ENCODE measurements around the gene DZANK1. TPM values are rescaled to one million over a fixed set of nuclear protein-coding genes. Genes with fewer than 3 reads are reported as not detected.

Gene DZANK1
- total and polyA plus RNA-seq, 2 experiments from 2014 or later, result 7.9 to 8.3 TPM

DNA sequence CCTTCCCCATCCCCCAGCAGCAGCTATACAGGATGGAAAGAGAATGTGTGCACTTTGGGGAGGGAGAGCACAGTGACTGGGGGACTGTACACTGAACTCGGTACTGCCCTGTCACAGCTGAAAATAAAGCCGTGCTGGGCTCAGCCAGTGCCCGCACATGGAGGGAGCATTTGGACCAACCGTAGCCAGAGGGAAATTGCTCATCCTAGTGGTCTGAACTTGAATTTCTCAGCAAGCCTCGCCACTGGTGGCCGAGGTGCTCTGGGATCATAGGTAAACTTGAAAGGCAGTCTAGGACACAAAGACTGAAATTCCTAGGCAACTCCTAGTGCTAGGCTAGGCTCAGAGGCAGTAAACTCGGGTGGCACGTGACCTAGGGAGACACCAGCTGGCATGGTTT lies 61.0 kb downstream of the DZANK1 start:
- H3K4me3 Mint-ChIP-seq, result no peak overlapping the region
- TF ChIP-seq CTCF (conservative IDR thresholded peaks at IDR 0.05; ENCODE audit: low read depth in 2 of 2) (peak; percentile 24 to 37; a peak in 2 of 4 replicates), ZNF114 (CRISPR knock-in tag; IDR thresholded peaks at IDR 0.05) (no peak)
- Histone ChIP-seq H3K27me3 (ENCODE audit: insufficient read depth) (no peaks in the 10 kb centered on the region), H3K4me1 (ENCODE audit: insufficient read depth) (no peaks in the 10 kb centered on the region), H3K9me2 (ENCODE audit: insufficient read depth) (no peaks in the 10 kb centered on the region), H4K20me1 (replicated peaks; ENCODE audit: insufficient read depth) (no peaks in the 10 kb centered on the region), H3K4me3 (no peak overlapping the region), H3F3A (replicated peaks; ENCODE audit: low read depth) (no peaks in the 10 kb centered on the region), H2AFZ (no peak overlapping the region), H3K79me2 (replicated peaks; ENCODE audit: insufficient read depth) (no peaks in the 10 kb centered on the region), H3K4me2 (no peak overlapping the region), H3K36me3 (ENCODE audit: insufficient read depth) (no peaks in the 10 kb centered on the region), H3K27ac (ENCODE audit: low read depth) (0 out of 2 replicates have a peak overlapping the region, but pooled peaks have one; percentile 14)
- peaks cover 2% of the 10 kb centered on the region for H3K27me3 Mint-ChIP-seq (ENCODE audit: insufficient read depth, low read depth, poor library complexity)
- H3K27ac Mint-ChIP-seq, result peak overlapping the region; percentile 31; the same call in 1 of the 2 replicates
- peak; percentile 94 for ATAC-seq
- H3K36me3 Mint-ChIP-seq (ENCODE audit: low read depth), result peaks cover 32% of the 10 kb centered on the region
- H3K9me3 Mint-ChIP-seq, result peaks cover 2% of the 10 kb centered on the region; the same call in 1 of the 3 replicates
- H3K4me1 Mint-ChIP-seq, result peaks cover 5% of the 10 kb centered on the region
- DNase-seq (ENCODE audit: low spot score), result peak; percentile 70

DNA sequence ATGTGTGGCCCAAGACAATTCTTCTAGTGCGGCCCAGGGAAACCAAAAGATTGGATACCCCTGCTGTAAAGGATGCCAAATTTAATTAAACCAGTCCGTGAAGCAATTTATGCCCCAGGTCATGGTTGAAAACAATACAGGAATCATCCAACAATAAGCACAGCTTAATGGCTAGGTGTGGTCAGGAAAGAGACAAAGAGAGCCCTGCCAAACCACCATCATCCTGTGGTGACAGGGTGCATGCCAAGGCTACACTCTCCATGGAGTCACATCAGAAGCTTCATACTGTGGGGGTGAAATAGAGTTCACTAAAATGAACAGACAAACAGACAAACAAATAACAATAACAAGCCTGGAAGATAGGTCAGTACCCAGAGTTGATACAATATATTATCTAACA lies 62.7 kb downstream of the DZANK1 start:
- no peak overlapping the region for H3K27ac Mint-ChIP-seq
- H3K79me2 ChIP-seq (replicated peaks; ENCODE audit: insufficient read depth), result no peaks in the 10 kb centered on the region
- H3K4me2 ChIP-seq, result no peak overlapping the region
- H3K4me1 ChIP-seq (ENCODE audit: insufficient read depth), result no peaks in the 10 kb centered on the region
- peaks cover 2% of the 10 kb centered on the region; the same call in 1 of the 3 replicates for H3K9me3 Mint-ChIP-seq
- H3K4me3 Mint-ChIP-seq, result no peak overlapping the region
- no peak overlapping the region for H3K27ac ChIP-seq (ENCODE audit: low read depth)
- no peaks in the 10 kb centered on the region for H4K20me1 ChIP-seq (replicated peaks; ENCODE audit: insufficient read depth)
- H3K36me3 Mint-ChIP-seq (ENCODE audit: low read depth), result peaks cover 38% of the 10 kb centered on the region
- H3K4me3 ChIP-seq, result no peak overlapping the region
- no peaks in the 10 kb centered on the region for H3K36me3 ChIP-seq (ENCODE audit: insufficient read depth)
- no peak overlapping the region for H2AFZ ChIP-seq
- H3K4me1 Mint-ChIP-seq, result peaks cover 3% of the 10 kb centered on the region; the same call in 1 of the 3 replicates
- H3K27me3 Mint-ChIP-seq (ENCODE audit: insufficient read depth, low read depth, poor library complexity), result no peaks in the 10 kb centered on the region
- H3F3A ChIP-seq (replicated peaks; ENCODE audit: low read depth), result no peaks in the 10 kb centered on the region
- no peak for TF ChIP-seq NANOG (IDR thresholded peaks at IDR 0.05; ENCODE audit: borderline replicate concordance)
- no peak for TF ChIP-seq EZH2phosphoT487 (IDR thresholded peaks at IDR 0.05; ENCODE audit: unreplicated experiment)
- no peak for TF ChIP-seq ETS1 (IDR thresholded peaks at IDR 0.05)
- TF ChIP-seq STAT1 (IDR thresholded peaks at IDR 0.05; ENCODE audit: unreplicated experiment), result no peak
- TF ChIP-seq, protein P1, sequence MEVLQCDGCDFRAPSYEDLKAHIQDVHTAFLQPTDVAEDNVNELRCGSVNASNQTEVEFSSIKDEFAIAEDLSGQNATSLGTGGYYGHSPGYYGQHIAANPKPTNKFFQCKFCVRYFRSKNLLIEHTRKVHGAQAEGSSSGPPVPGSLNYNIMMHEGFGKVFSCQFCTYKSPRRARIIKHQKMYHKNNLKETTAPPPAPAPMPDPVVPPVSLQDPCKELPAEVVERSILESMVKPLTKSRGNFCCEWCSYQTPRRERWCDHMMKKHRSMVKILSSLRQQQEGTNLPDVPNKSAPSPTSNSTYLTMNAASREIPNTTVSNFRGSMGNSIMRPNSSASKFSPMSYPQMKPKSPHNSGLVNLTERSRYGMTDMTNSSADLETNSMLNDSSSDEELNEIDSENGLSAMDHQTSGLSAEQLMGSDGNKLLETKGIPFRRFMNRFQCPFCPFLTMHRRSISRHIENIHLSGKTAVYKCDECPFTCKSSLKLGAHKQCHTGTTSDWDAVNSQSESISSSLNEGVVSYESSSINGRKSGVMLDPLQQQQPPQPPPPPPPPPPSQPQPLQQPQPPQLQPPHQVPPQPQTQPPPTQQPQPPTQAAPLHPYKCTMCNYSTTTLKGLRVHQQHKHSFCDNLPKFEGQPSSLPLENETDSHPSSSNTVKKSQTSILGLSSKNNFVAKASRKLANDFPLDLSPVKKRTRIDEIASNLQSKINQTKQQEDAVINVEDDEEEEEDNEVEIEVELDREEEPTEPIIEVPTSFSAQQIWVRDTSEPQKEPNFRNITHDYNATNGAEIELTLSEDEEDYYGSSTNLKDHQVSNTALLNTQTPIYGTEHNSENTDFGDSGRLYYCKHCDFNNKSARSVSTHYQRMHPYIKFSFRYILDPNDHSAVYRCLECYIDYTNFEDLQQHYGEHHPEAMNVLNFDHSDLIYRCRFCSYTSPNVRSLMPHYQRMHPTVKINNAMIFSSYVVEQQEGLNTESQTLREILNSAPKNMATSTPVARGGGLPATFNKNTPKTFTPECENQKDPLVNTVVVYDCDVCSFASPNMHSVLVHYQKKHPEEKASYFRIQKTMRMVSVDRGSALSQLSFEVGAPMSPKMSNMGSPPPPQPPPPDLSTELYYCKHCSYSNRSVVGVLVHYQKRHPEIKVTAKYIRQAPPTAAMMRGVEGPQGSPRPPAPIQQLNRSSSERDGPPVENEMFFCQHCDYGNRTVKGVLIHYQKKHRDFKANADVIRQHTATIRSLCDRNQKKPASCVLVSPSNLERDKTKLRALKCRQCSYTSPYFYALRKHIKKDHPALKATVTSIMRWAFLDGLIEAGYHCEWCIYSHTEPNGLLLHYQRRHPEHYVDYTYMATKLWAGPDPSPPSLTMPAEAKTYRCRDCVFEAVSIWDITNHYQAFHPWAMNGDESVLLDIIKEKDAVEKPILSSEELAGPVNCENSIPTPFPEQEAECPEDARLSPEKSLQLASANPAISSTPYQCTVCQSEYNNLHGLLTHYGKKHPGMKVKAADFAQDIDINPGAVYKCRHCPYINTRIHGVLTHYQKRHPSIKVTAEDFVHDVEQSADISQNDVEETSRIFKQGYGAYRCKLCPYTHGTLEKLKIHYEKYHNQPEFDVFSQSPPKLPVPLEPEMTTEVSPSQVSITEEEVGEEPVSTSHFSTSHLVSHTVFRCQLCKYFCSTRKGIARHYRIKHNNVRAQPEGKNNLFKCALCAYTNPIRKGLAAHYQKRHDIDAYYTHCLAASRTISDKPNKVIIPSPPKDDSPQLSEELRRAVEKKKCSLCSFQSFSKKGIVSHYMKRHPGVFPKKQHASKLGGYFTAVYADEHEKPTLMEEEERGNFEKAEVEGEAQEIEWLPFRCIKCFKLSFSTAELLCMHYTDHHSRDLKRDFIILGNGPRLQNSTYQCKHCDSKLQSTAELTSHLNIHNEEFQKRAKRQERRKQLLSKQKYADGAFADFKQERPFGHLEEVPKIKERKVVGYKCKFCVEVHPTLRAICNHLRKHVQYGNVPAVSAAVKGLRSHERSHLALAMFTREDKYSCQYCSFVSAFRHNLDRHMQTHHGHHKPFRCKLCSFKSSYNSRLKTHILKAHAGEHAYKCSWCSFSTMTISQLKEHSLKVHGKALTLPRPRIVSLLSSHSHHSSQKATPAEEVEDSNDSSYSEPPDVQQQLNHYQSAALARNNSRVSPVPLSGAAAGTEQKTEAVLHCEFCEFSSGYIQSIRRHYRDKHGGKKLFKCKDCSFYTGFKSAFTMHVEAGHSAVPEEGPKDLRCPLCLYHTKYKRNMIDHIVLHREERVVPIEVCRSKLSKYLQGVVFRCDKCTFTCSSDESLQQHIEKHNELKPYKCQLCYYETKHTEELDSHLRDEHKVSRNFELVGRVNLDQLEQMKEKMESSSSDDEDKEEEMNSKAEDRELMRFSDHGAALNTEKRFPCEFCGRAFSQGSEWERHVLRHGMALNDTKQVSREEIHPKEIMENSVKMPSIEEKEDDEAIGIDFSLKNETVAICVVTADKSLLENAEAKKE (CRISPR knock-in tag; IDR thresholded peaks at IDR 0.05), result no peak
- no peak for TF ChIP-seq CREB1 (CRISPR knock-in tag; IDR thresholded peaks at IDR 0.05; ENCODE audit: low read depth)
- no peak for TF ChIP-seq ZNF331 (CRISPR knock-in tag; IDR thresholded peaks at IDR 0.05; ENCODE audit: low read depth)
- no peak for TF ChIP-seq POLR2AphosphoS5 (IDR thresholded peaks at IDR 0.05; ENCODE audit: low read depth)
- no peak for TF ChIP-seq JUNB (IDR thresholded peaks at IDR 0.05; ENCODE audit: unreplicated experiment)
- no peak for TF ChIP-seq ZNF114 (CRISPR knock-in tag; IDR thresholded peaks at IDR 0.05)
- no peak for TF ChIP-seq CTCF (conservative IDR thresholded peaks at IDR 0.05; ENCODE audit: low read depth in 2 of 2)
- DNase-seq (ENCODE audit: low spot score) (no peak), ATAC-seq (no peak)
- H3K27me3 ChIP-seq (ENCODE audit: insufficient read depth), result no peaks in the 10 kb centered on the region
- no peaks in the 10 kb centered on the region for H3K9me2 ChIP-seq (ENCODE audit: insufficient read depth)
